DMS153 treated with DMSO at 0.1 percent for 48 hours (cell line): ENCODE data around the gene COQ8B.

ENCODE experiments used
- DNase-seq: peaks from one replicate; lab custom pipeline; 2025; ENCODE audit not compliant: unreplicated experiment; lab: John Stamatoyannopoulos, UW

COQ8B gene

GRCh38 chr19:40642051-40642706 lies 74.5 kb downstream of the COQ8B start:
- DNase-seq, result no peak
